Heart left ventricle (tissue), 16 donors: ENCODE results near the gene APOB. TPM values are rescaled to one million over a fixed set of nuclear protein-coding genes. Genes with fewer than 3 reads are reported as not detected.

Experiments used
- ATAC-seq, 4 donors: fragments of 200-7000 bp; cut with Tn5 transposase; one replicate each; pipeline ENCODE4 v1.9.1; 2020 to 2022; ENCODE audit warnings: moderate library complexity in 4 of 4, mild to moderate bottlenecking in 3 of 4, moderate number of reproducible peaks in 1 of 4
- DNase-seq, 5 donors: peaks; one replicate each; pipeline ENCODE4 v3.0.0-alpha.2; 2020
- H3K27ac ChIP-seq, 12 donors: fragments of 200-600 bp; sonication (generic) in 4 of 12; one replicate each; pipeline versions ENCODE4 v1.5.0 to v1.8.0; 2016 to 2022; ENCODE audit warnings: mild to moderate bottlenecking in 2 of 12
- H3K27me3 ChIP-seq, 9 donors: fragments of 200-600 bp; sonication (generic) in 2 of 9; one replicate each; pipeline versions ENCODE4 v1.5.1 to v1.8.0; 2016 to 2022; ENCODE audit warnings: mild to moderate bottlenecking in 3 of 9
- H3K36me3 ChIP-seq, 9 donors: fragments of 200-600 bp; sonication (generic) in 2 of 9; one replicate each; pipeline versions ENCODE4 v1.5.0 to v1.8.0; 2018 to 2022; ENCODE audit warnings: mild to moderate bottlenecking in 2 of 9
- H3K4me1 ChIP-seq, 12 donors: fragments of 200-600 bp; sonication (generic) in 4 of 12; one replicate each; pipeline versions ENCODE4 v1.5.0 to v1.8.0; 2016 to 2022; ENCODE audit warnings: mild to moderate bottlenecking in 3 of 12
- H3K4me3 ChIP-seq, 12 donors: fragments of 200-600 bp; sonication (generic) in 4 of 12; one replicate each; pipeline versions ENCODE4 v1.5.0 to v1.8.0; 2017 to 2022; ENCODE audit warnings: mild to moderate bottlenecking in 9 of 12, moderate library complexity in 4 of 12
- H3K9me3 ChIP-seq, 12 donors: fragments of 200-600 bp; sonication (generic) in 4 of 12; one replicate each; pipeline versions ENCODE4 v1.5.0 to v1.8.0; 2016 to 2022; ENCODE audit warnings: mild to moderate bottlenecking in 1 of 12
- CTCF ChIP-seq, 12 donors: fragments of 200-600 bp; sonication (generic) in 4 of 12; IDR thresholded peaks; one replicate each; pipeline versions ENCODE4 v1.5.0 to v1.8.0; 2018 to 2022; ENCODE audit warnings: antibody characterized with exemption in 12 of 12, mild to moderate bottlenecking in 5 of 12
- POLR2A ChIP-seq, 2 donors: fragments of 450-650 bp; IDR thresholded peaks; one replicate each; pipeline ENCODE4 v1.6.1; 2017; ENCODE audit warnings: antibody characterized with exemption in 2 of 2, mild to moderate bottlenecking in 2 of 2, moderate library complexity in 2 of 2
- WGBS, 4 donors: extraction: QIAGEN DNeasy Blood & Tissue Kit in 2 of 4; methylation state at CpG; one replicate each; pipeline versions ENCODE4 v1.1.5 to v1.1.7; 2013 to 2018; 5-methylcytosine and 5-hydroxymethylcytosine counted together
- intact Hi-C, 10 donors: fragments of 100-400 bp; cut with DNase I; formaldehyde crosslinking; loops; one replicate each; pipeline versions ENCODE4 v1.11.1 to v1.14.2; 2022
- polyA plus RNA-seq, 2 donors: library from polyadenylated mRNA; stranded (reverse); fragments of 200-250 nt; gene quantifications; one replicate each; pipeline ENCODE4 v1.2.3, GENCODE V29; 2013
- total RNA-seq, 9 donors: library from RNA; depleted of rRNA in 2 of 9; stranded (reverse); fragments of >200 nt in 2 of 9; fragmentation: NEBNext Ultra II Directional in 3 of 9; extraction: Animal tissue kit (Norgen Biotek cat#: 25700) in 3 of 9; gene quantifications; one replicate each; pipeline versions ENCODE4 v1.1.0 to v1.2.4, GENCODE V29; 2016 to 2023
- donor health status: ischemic (EF 13 %, LVEDD 7.1; RV severe dilation, severe dysfunction).
- donor health status: healthy with polysubstance abuse.
- donor health status: DM: no; HTN: yes; CAD: no.
- donor health status: DM: no; HTN: no; CAD: no.
- donor health status: ischemic (EF 25% LVEDD 6.9; RV normal size, moderate dysfunction).
- donor health status: ischemic (EF 25% LVEDD 5.7; RV mildly dilated, moderate dysfunction).
- donor health status: healthy.
- donor health status: DM: yes; HTN: yes; CAD: no.
- donor health status: ischemic (EF 35%, LVEDD 5.7; RV mildly dilated, moderate dysfunction).
- donor health status: nonischemic (EF 11% LVEDD 7.7; RV severe dilation, severe dysfunction).
- donor health status: DM: yes; HTN: yes; CAD: no.
- donor health status: PGD.
- donor health status: ischemic (EF 29% LVEDD 5.4; RV normal size, mild dysfunction).
- donor health status: nonischemic (EF 23%, LVEDD 6.1; RV moderate dilation, normal function).

APOB gene
- total and polyA plus RNA-seq, 11 donors: 0.72 to 55.6 (median 11.3) TPM

GRCh38 chr2:21024722-21025389 is 19.0 kb downstream of the APOB start:
- Histone ChIP-seq H3K4me3 (no peak overlapping the region), H3K9me3 (no peaks in the 10 kb centered on the region), H3K36me3 (peaks cover 0 to 9% (median 0%) of the 10 kb centered on the region in 9 donors), H3K4me1 (no peaks in the 10 kb centered on the region), H3K27ac (no peak overlapping the region), H3K27me3 (no peaks in the 10 kb centered on the region)
- no peak for TF ChIP-seq CTCF (IDR thresholded peaks at IDR 0.05)
- TF ChIP-seq POLR2A (IDR thresholded peaks at IDR 0.05): no peak
- 88 to 92% (median 90%) methylated on average over 7 of the region's 7 CpGs for WGBS, 4 donors
- DNase-seq (no peak), ATAC-seq (no peak)
- intact Hi-C loops: no loop called here

GRCh38 chr2:21024198-21024597 is 19.7 kb downstream of the APOB start:
- ATAC-seq (no peak), DNase-seq (no peak)
- Histone ChIP-seq H3K4me3 (no peak overlapping the region), H3K4me1 (no peaks in the 10 kb centered on the region), H3K27me3 (no peaks in the 10 kb centered on the region), H3K27ac (no peak overlapping the region), H3K36me3 (peaks cover 0 to 15% (median 0%) of the 10 kb centered on the region in 9 donors), H3K9me3 (no peaks in the 10 kb centered on the region)
- no peak for TF ChIP-seq POLR2A (IDR thresholded peaks at IDR 0.05)
- no peak for TF ChIP-seq CTCF (IDR thresholded peaks at IDR 0.05)
- 74 to 84% (median 82%) methylated on average over 5 of the region's 5 CpGs for WGBS, 4 donors
- intact Hi-C loops: no loop called here

GRCh38 chr2:21023419-21024181 is 20.3 kb downstream of the APOB start:
- intact Hi-C loops: no loop called here
- DNase-seq (no peak), ATAC-seq (no peak)
- peaks cover 0 to 21% (median 0%) of the 10 kb centered on the region in 9 donors for H3K36me3 ChIP-seq
- no peak overlapping the region for H3K4me3 ChIP-seq
- no peaks in the 10 kb centered on the region for H3K4me1 ChIP-seq
- no peaks in the 10 kb centered on the region for H3K27me3 ChIP-seq
- WGBS, 4 donors: 81 to 85% (median 83%) methylated on average over 4 of the region's 4 CpGs
- H3K27ac ChIP-seq: no peak overlapping the region
- H3K9me3 ChIP-seq: no peaks in the 10 kb centered on the region
- TF ChIP-seq CTCF (IDR thresholded peaks at IDR 0.05) (no peak), POLR2A (IDR thresholded peaks at IDR 0.05) (no peak)

GRCh38 chr2:21022792-21023367 is 21.0 kb downstream of the APOB start:
- Histone ChIP-seq H3K4me1 (no peaks in the 10 kb centered on the region), H3K4me3 (no peak overlapping the region), H3K9me3 (no peaks in the 10 kb centered on the region), H3K27ac (no peak overlapping the region), H3K36me3 (peaks cover 0 to 26% (median 0%) of the 10 kb centered on the region in 9 donors), H3K27me3 (no peaks in the 10 kb centered on the region)
- no peak for ATAC-seq
- DNase-seq: no peak
- intact Hi-C loops: no loop called here
- WGBS, 4 donors: 82 to 89% (median 84%) methylated on average over 8 of the region's 8 CpGs
- TF ChIP-seq CTCF (IDR thresholded peaks at IDR 0.05) (no peak), POLR2A (IDR thresholded peaks at IDR 0.05) (no peak)
